ENCODE measurements around the gene RSAD1. TPM values are rescaled to one million over a fixed set of nuclear protein-coding genes. Genes with fewer than 3 reads are reported as not detected.

RSAD1 gene
- total RNA-seq, 1 donor from 2014 or later = 42.2 TPM

DNA sequence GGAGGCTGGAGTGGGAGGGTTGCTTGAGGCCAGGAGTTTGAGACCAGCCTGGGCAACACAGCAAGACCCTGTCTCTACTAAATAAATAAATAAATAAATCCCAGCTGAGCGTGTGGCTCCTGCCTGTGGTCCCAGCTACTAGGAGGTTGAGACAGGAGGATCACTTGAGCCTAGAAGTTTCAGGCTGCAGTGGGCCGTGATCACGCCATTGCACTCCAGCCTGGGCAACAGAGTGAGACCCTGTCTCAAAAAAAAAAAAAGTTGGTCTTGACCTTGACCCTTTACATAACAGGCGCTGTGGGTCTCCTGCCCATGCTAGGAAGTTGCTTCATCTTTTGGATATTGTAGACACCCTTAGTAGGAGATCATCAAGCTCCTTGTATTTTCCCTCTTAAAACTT is 41.3 kb upstream of the RSAD1 start:
- no peak for DNase-seq
- Mint-ChIP-seq H3K4me1 (no peaks in the 10 kb centered on the region), H3K27ac (no peak overlapping the region), H3K36me3 (ENCODE audit: low read depth) (peaks cover 13% of the 10 kb centered on the region), H3K4me3 (no peak overlapping the region), H3K9me3 (no peaks in the 10 kb centered on the region), H3K27me3 (no peaks in the 10 kb centered on the region)
- no peak for ATAC-seq (ENCODE audit: low read depth)
- ChIA-PET POLR2A (no interaction called here), CTCF (no interaction called here)
- intact Hi-C loops (cut with micrococcal nuclease) = no loop called here
- TF ChIP-seq CTCF (IDR thresholded peaks at IDR 0.05) = no peak

- intact Hi-C loops (cut with micrococcal nuclease) = no loop called here
- Mint-ChIP-seq H3K4me3 (no peak overlapping the region), H3K27ac (no peak overlapping the region), H3K9me3 (no peaks in the 10 kb centered on the region), H3K4me1 (no peaks in the 10 kb centered on the region), H3K27me3 (no peaks in the 10 kb centered on the region), H3K36me3 (ENCODE audit: low read depth) (peaks cover 15% of the 10 kb centered on the region)
- DNase-seq (no peak), ATAC-seq (ENCODE audit: low read depth) (no peak)
- ChIA-PET POLR2A (interaction anchor here (0.6 kb wide), 1 partner anchor 10 kb away, joined by 3 read pairs; no protein-coding TSS in a partner anchor), CTCF (no interaction called here)
- no peak for TF ChIP-seq CTCF (IDR thresholded peaks at IDR 0.05)
These were observed 39.7 kb upstream of the RSAD1 start for GRCh38 chr17:50439008-50439407.

DNA sequence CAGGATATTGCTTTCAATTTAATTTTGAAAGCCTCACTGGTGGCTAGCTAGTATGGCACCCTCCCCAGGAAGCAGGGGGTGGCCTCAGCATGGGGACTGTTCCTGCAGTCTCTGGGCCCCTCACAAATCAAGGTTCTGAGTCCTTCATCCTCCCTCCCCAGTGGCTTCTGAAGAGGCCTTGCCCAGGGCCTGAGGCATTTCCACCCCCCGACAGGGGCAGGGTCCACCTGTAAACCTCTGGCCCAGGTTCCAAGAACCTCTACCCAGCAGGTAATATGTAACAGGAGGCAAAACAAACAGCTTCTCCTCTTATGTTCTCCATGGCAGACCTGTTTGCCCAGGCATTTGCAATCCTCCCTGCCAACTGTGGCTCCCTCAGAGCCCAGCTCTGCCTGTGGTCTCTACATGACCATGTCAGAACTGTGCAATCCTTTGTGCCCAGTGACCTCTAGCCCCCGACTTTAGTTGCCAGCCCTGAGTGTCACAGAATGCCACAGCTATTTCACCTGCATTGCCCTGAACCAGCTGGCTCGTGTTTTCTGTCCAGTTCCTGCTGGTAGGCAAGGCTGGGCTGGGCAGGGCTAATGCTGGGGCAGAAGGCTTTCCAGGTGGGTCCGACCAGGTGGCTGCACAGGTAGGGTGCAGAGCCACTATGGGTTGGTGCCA is 38.4 kb upstream of the RSAD1 start:
- H3K27ac Mint-ChIP-seq = no peak overlapping the region
- H3K36me3 Mint-ChIP-seq (ENCODE audit: low read depth) = peaks cover 13% of the 10 kb centered on the region
- TF ChIP-seq CTCF (IDR thresholded peaks at IDR 0.05) = no peak
- DNase-seq (no peak), ATAC-seq (ENCODE audit: low read depth) (no peak)
- H3K4me3 Mint-ChIP-seq = no peak overlapping the region
- H3K9me3 Mint-ChIP-seq = no peaks in the 10 kb centered on the region
- ChIA-PET CTCF (no interaction called here), POLR2A (no interaction called here)
- no peaks in the 10 kb centered on the region for H3K27me3 Mint-ChIP-seq
- no peaks in the 10 kb centered on the region for H3K4me1 Mint-ChIP-seq
- intact Hi-C loops (cut with micrococcal nuclease) = no loop called here

GRCh38 chr17:50440838-50441829 is 37.5 kb upstream of the RSAD1 start:
- intact Hi-C loops (cut with micrococcal nuclease) = no loop called here
- ATAC-seq (ENCODE audit: low read depth) (no peak), DNase-seq (no peak)
- Mint-ChIP-seq H3K36me3 (ENCODE audit: low read depth) (peaks cover 13% of the 10 kb centered on the region), H3K4me1 (no peaks in the 10 kb centered on the region), H3K27me3 (no peaks in the 10 kb centered on the region), H3K9me3 (no peaks in the 10 kb centered on the region), H3K4me3 (no peak overlapping the region), H3K27ac (no peak overlapping the region)
- POLR2A ChIA-PET = no interaction called here
- CTCF ChIA-PET = no interaction called here
- TF ChIP-seq CTCF (IDR thresholded peaks at IDR 0.05) = no peak

DNA sequence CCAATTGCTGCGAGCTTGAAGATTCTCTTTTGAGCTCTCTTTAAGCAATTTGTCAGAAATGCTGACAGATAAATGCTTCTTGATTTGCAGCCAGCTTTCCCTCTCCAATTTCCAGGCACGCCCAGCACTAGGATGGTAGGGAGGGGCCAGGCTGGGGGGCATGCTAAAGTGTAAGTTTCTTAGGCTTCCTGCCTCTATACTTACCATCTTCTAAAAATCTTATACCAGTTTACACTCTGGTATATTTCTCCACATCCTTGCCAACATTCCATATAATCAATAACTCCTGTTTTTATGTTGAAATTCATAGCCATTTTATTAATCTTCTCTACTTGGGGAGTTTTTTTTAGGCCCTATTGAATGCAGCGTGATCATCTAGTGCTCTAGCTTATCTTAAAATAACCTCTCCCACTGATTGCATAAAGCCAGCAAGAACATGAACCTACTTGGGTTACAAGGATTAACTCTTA is 35.1 kb upstream of the RSAD1 start:
- TF ChIP-seq CTCF (IDR thresholded peaks at IDR 0.05) = no peak
- CTCF ChIA-PET = no interaction called here

More for the DNA sequence above, 35.1 kb upstream of the RSAD1 start:
- POLR2A ChIA-PET = no interaction called here
- no peak overlapping the region for H3K4me3 Mint-ChIP-seq
- no peaks in the 10 kb centered on the region for H3K27me3 Mint-ChIP-seq
- DNase-seq (no peak), ATAC-seq (ENCODE audit: low read depth) (no peak)
- no peaks in the 10 kb centered on the region for H3K9me3 Mint-ChIP-seq
- intact Hi-C loops (cut with micrococcal nuclease) = no loop called here
- no peak overlapping the region for H3K27ac Mint-ChIP-seq
- peaks cover 7% of the 10 kb centered on the region for H3K36me3 Mint-ChIP-seq (ENCODE audit: low read depth)
- no peaks in the 10 kb centered on the region for H3K4me1 Mint-ChIP-seq

Data from activated B cell treated with CpG ODN at 0.5 μM for 24 hours (primary cell).